B cell (primary cell): ENCODE measurements around the gene AMZ2.

ENCODE experiments used
- EZH2 ChIP-seq: IDR thresholded peaks from 2 replicates; pipeline ENCODE4 v1.6.1; 2012; ENCODE audit warnings: borderline replicate concordance, low read depth, mild to moderate bottlenecking, moderate library complexity, low read length; ENCODE audit not compliant: insufficient read depth, poor library complexity, severe bottlenecking
- TF ChIP-seq, protein P1 (sequence below): fragments of 200-600 bp; IDR thresholded peaks from one replicate; pipeline ENCODE4 v1.8.0; 2022; ENCODE audit warnings: antibody characterized with exemption, mild to moderate bottlenecking

DNA sequence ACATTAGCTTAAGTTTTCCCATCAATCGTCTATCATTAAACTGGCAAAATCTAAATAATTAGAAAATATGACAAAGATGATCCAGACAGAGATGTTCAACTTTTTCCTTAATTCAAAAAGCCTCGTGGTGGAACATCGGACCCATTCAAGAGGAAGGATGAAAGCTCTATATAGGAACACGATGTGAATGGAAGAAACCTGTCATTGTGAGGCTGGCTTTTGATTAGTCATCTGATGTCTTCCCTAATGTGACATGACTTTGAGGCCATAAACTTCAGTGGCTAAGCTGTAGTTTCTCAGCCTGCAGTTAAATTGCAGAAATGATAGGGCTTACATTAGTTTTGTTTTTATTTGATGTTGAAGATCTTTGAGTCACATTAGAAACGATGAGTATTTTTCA is 1.0 kb downstream of the AMZ2 start:
- TF ChIP-seq, protein P1, sequence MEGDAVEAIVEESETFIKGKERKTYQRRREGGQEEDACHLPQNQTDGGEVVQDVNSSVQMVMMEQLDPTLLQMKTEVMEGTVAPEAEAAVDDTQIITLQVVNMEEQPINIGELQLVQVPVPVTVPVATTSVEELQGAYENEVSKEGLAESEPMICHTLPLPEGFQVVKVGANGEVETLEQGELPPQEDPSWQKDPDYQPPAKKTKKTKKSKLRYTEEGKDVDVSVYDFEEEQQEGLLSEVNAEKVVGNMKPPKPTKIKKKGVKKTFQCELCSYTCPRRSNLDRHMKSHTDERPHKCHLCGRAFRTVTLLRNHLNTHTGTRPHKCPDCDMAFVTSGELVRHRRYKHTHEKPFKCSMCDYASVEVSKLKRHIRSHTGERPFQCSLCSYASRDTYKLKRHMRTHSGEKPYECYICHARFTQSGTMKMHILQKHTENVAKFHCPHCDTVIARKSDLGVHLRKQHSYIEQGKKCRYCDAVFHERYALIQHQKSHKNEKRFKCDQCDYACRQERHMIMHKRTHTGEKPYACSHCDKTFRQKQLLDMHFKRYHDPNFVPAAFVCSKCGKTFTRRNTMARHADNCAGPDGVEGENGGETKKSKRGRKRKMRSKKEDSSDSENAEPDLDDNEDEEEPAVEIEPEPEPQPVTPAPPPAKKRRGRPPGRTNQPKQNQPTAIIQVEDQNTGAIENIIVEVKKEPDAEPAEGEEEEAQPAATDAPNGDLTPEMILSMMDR: no peak
- TF ChIP-seq EZH2: no peak
